Kidney (tissue), 14 donors: ENCODE data around the gene HK2. TPM values are rescaled to one million over a fixed set of nuclear protein-coding genes. Genes with fewer than 3 reads are reported as not detected.

ENCODE experiments used
- DNase-seq, 5 donors: peaks; one replicate each; pipeline ENCODE4 v3.0.0-alpha.2; 2013 to 2020
- FAIRE-seq: peaks from 2 replicates; lab custom pipeline; 2012; peaks lifted over from hg19 to GRCh38; lab: Jason Lieb, UNC
- H3K27ac ChIP-seq, 2 donors: one replicate each; pipeline ENCODE4 v1.7.0; 2013; ENCODE audit warnings: low read depth in 2 of 2, low read length in 2 of 2, inconsistent platforms in 1 of 2
- H3K27me3 ChIP-seq: one replicate; pipeline ENCODE4 v1.7.1; 2013; ENCODE audit warnings: low read length, inconsistent platforms; ENCODE audit not compliant: control insufficient read depth, insufficient read depth
- H3K36me3 ChIP-seq, 3 donors: one replicate each; pipeline versions ENCODE4 v1.7.0 to v1.7.1; 2013; ENCODE audit warnings: low read length in 3 of 3, control low read depth in 1 of 3, inconsistent platforms in 1 of 3; ENCODE audit not compliant: insufficient read depth in 3 of 3, control insufficient read depth in 2 of 3
- H3K4me1 ChIP-seq, 3 donors: one replicate each; pipeline versions ENCODE4 v1.7.0 to v1.7.1; 2013; ENCODE audit warnings: low read length in 3 of 3, inconsistent platforms in 1 of 3, low read depth in 1 of 3; ENCODE audit not compliant: control insufficient read depth in 2 of 3, insufficient read depth in 2 of 3
- H3K4me3 ChIP-seq, 3 donors: one replicate each; pipeline versions ENCODE4 v1.7.0 to v1.8.1; 2013; ENCODE audit warnings: low read length in 3 of 3, control low read depth in 1 of 3, inconsistent platforms in 1 of 3
- H3K9ac ChIP-seq, 3 donors: one replicate each; pipeline versions ENCODE4 v1.7.0 to v1.7.1; 2013; ENCODE audit warnings: low read length in 3 of 3, control low read depth in 1 of 3, inconsistent platforms in 1 of 3
- H3K9me3 ChIP-seq, 3 donors: one replicate each; pipeline versions ENCODE4 v1.7.0 to v1.7.1; 2013; ENCODE audit warnings: low read length in 3 of 3, control low read depth in 1 of 3, inconsistent platforms in 1 of 3; ENCODE audit not compliant: control insufficient read depth in 2 of 3, insufficient read depth in 1 of 3
- CTCF ChIP-seq: IDR thresholded peaks from 3 replicates; pipeline ENCODE4 v1.5.1; 2012; ENCODE audit warnings: mild to moderate bottlenecking, moderate library complexity, borderline replicate concordance; ENCODE audit not compliant: insufficient read depth; ENCODE audit errors: extremely low read depth
- intact Hi-C: fragments of 100-400 bp; cut with DNase I; formaldehyde crosslinking; loops from one replicate; pipeline ENCODE4 v1.11.1; 2022
- polyA plus RNA-seq: library from polyadenylated mRNA; stranded (reverse); fragments of 350-450 nt; fragmentation: Illumina TruSeq; extraction: RNeasy Lipid Tissue Mini Kit (QIAGEN cat#74804); gene quantifications from one replicate; pipeline ENCODE4 v1.2.3, GENCODE V29; 2014; ENCODE audit warnings: low read depth, low replicate concordance; ENCODE audit not compliant: insufficient read depth
- total RNA-seq: library from RNA; stranded (reverse); fragmentation: NEBNext Ultra II Directional; extraction: Animal tissue kit (Norgen Biotek cat#: 25700); gene quantifications from one replicate; pipeline ENCODE4 v1.2.1, GENCODE V29; 2021
- donor health status: control.
- donor health status: control.
- donor health status: control.
- donor health status: control.
- donor health status: control.
- donor health status: DM: yes; HTN: yes; CAD: no.
- donor health status: Normal renal cell carcinoma (clear cell type).

The HK2 gene
- total and polyA plus RNA-seq, 2 donors from 2014 or later: 0.47 to 8.6 TPM

GRCh38 chr2:74857215-74857614, 23.3 kb downstream of the HK2 start:
- intact Hi-C loops: no loop called here
- Histone ChIP-seq H3K9me3 (no peaks in the 10 kb centered on the region), H3K9ac (no peak overlapping the region), H3K27me3 (no peaks in the 10 kb centered on the region), H3K36me3 (no peaks in the 10 kb centered on the region), H3K27ac (no peak overlapping the region), H3K4me3 (no peak overlapping the region), H3K4me1 (no peaks in the 10 kb centered on the region)
- no peak for TF ChIP-seq CTCF
- DNase-seq: no peak
- no peak for FAIRE-seq

GRCh38 chr2:74857725-74858124, 23.8 kb downstream of the HK2 start:
- H3K27ac ChIP-seq: no peak overlapping the region
- intact Hi-C loops: no loop called here
- no peak for TF ChIP-seq CTCF
- no peaks in the 10 kb centered on the region for H3K36me3 ChIP-seq
- H3K4me1 ChIP-seq: no peaks in the 10 kb centered on the region
- no peaks in the 10 kb centered on the region for H3K9me3 ChIP-seq
- DNase-seq (no peak), FAIRE-seq (no peak)
- no peaks in the 10 kb centered on the region for H3K27me3 ChIP-seq
- H3K4me3 ChIP-seq: no peak overlapping the region
- no peak overlapping the region for H3K9ac ChIP-seq

GRCh38 chr2:74858281-74858680, 24.4 kb downstream of the HK2 start:
- no peak overlapping the region for H3K4me3 ChIP-seq

More at GRCh38 chr2:74858281-74858680, 24.4 kb downstream of the HK2 start:
- intact Hi-C loops: no loop called here
- DNase-seq: no peak
- H3K9me3 ChIP-seq: no peaks in the 10 kb centered on the region
- no peaks in the 10 kb centered on the region for H3K27me3 ChIP-seq
- H3K9ac ChIP-seq: no peak overlapping the region
- FAIRE-seq: no peak
- H3K27ac ChIP-seq: no peak overlapping the region
- H3K4me1 ChIP-seq: no peaks in the 10 kb centered on the region
- H3K36me3 ChIP-seq: no peaks in the 10 kb centered on the region
- no peak for TF ChIP-seq CTCF
